ENCODE results near the gene NOS3. TPM values are rescaled to one million over a fixed set of nuclear protein-coding genes. Genes with fewer than 3 reads are reported as not detected.

NOS3 gene
- total and polyA plus RNA-seq, 9 of the 15 experiments (the other 6 are each of a cell fraction or from before 2014, with no cell fraction given) = 1.1 to 121 (median 23.6) TPM

GRCh38 chr7:151062399-151063211 is 71.8 kb downstream of the NOS3 start (continued):
- no peak for TF ChIP-seq EP400 (IDR thresholded peaks at IDR 0.05)
- TF ChIP-seq CCNT2 (IDR thresholded peaks at IDR 0.05; ENCODE audit: borderline replicate concordance, extremely low read depth, insufficient read length, low read depth, low read length) = peak; percentile 50
- no peak for TF ChIP-seq ZNF57 (CRISPR knock-in tag; IDR thresholded peaks at IDR 0.05)
- peak; percentile 74 for TF ChIP-seq ETS1 (conservative IDR thresholded peaks at IDR 0.05; ENCODE audit: control insufficient read depth, low read depth, low read length)
- peak; percentile 15; the same call in 1 of the 2 replicates for TF ChIP-seq KLF1 (tag; IDR thresholded peaks at IDR 0.05)
- no peak for TF ChIP-seq ZNF699 (CRISPR knock-in tag; IDR thresholded peaks at IDR 0.05; ENCODE audit: insufficient replicate concordance)
- peak; percentile 73 for TF ChIP-seq POLR2G (IDR thresholded peaks at IDR 0.05; ENCODE audit: low read depth, low read length)
- peak; percentile 96 to 98 for TF ChIP-seq SIN3A (IDR thresholded peaks at IDR 0.05; ENCODE audit: borderline replicate concordance in 2 of 2, control insufficient read depth in 1 of 2, low read depth in 2 of 2, low read length in 2 of 2)
- TF ChIP-seq GATA2 (CRISPR knock-in tag; IDR thresholded peaks at IDR 0.05) = 0 out of 2 replicates have a peak, but pooled peaks have one; percentile 29
- no peak for TF ChIP-seq ZNF311 (CRISPR knock-in tag; IDR thresholded peaks at IDR 0.05)
- peak; percentile 99 for TF ChIP-seq MYC (IDR thresholded peaks at IDR 0.05; ENCODE audit: low read depth, low read length)
- TF ChIP-seq MYC (CRISPR knock-in tag; IDR thresholded peaks at IDR 0.05; ENCODE audit: borderline replicate concordance, low read depth) = peak; percentile 95
- no peak for TF ChIP-seq FOXA1 (IDR thresholded peaks at IDR 0.05; ENCODE audit: borderline replicate concordance)
- TF ChIP-seq, protein P1, sequence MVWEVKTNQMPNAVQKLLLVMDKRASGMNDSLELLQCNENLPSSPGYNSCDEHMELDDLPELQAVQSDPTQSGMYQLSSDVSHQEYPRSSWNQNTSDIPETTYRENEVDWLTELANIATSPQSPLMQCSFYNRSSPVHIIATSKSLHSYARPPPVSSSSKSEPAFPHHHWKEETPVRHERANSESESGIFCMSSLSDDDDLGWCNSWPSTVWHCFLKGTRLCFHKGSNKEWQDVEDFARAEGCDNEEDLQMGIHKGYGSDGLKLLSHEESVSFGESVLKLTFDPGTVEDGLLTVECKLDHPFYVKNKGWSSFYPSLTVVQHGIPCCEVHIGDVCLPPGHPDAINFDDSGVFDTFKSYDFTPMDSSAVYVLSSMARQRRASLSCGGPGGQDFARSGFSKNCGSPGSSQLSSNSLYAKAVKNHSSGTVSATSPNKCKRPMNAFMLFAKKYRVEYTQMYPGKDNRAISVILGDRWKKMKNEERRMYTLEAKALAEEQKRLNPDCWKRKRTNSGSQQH (CRISPR knock-in tag; IDR thresholded peaks at IDR 0.05) = 0 out of 2 replicates have a peak, but pooled peaks have one; percentile 4
- peak; percentile 72 for TF ChIP-seq FIP1L1 (IDR thresholded peaks at IDR 0.05; ENCODE audit: low read depth, low read length, poor library complexity, severe bottlenecking)
- TF ChIP-seq, protein P2, sequence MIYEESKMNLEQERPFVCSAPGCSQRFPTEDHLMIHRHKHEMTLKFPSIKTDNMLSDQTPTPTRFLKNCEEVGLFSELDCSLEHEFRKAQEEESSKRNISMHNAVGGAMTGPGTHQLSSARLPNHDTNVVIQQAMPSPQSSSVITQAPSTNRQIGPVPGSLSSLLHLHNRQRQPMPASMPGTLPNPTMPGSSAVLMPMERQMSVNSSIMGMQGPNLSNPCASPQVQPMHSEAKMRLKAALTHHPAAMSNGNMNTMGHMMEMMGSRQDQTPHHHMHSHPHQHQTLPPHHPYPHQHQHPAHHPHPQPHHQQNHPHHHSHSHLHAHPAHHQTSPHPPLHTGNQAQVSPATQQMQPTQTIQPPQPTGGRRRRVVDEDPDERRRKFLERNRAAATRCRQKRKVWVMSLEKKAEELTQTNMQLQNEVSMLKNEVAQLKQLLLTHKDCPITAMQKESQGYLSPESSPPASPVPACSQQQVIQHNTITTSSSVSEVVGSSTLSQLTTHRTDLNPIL (CRISPR knock-in tag; IDR thresholded peaks at IDR 0.05) = no peak
- TF ChIP-seq PRDM10 (IDR thresholded peaks at IDR 0.05; ENCODE audit: partially characterized antibody) = peak; percentile 1
- peak; percentile 20; the same call in 1 of the 2 replicates for TF ChIP-seq SMARCA5 (IDR thresholded peaks at IDR 0.05)

Data from K562 (cell line).